Measurements from ENCODE around the gene GSPT1.

The GSPT1 gene

DNA sequence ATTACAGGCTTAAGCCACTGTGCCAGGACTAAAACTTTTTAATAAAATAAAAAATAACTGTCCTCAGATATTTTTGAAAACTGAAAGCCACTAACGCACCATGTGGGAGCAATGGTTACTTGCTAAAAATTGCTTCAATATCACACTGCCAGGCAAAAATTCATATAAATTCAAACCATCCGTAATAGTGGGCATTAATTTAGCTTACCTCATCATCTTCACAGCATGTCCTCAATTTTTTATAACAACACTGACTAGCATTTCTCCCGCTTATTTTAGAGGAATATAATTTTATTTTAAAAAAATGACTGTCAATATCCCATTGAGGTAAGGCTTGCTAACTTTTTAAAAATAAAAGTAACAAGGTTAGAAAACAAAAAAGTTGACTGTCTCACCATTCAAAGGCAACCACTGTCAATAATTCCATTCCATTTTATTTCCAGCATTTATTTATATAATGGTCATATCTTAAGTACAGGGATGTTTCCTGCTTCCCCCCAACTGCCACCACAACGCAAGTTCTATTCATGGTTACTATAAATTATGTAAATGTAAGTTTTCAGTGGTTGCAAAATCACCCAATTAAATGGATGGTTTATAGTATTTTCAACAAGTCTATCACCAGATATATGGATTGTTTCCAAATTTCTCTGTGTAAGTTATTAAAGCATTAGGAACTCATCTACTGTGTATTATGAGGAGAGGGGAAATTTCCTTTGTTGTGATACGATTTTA is 25.4 kb downstream of the GSPT1 start:
- no peak for DNase-seq (ENCODE audit: low read depth)
- H3K4me3 ChIP-seq (ENCODE audit: control insufficient read depth, low read depth, low read length), result no peak overlapping the region
- no peak for TF ChIP-seq CTCF (conservative IDR thresholded peaks at IDR 0.05; ENCODE audit: control insufficient read depth, insufficient read depth, low read depth, low read length)

- no peak for TF ChIP-seq CTCF (conservative IDR thresholded peaks at IDR 0.05; ENCODE audit: control insufficient read depth, insufficient read depth, low read depth, low read length)
- H3K4me3 ChIP-seq (ENCODE audit: control insufficient read depth, low read depth, low read length), result no peak overlapping the region
- DNase-seq (ENCODE audit: low read depth), result no peak
These were observed 28.9 kb downstream of the GSPT1 start for GRCh38 chr16:11886881-11887280.

GRCh38 chr16:11884035-11884434 is 31.7 kb downstream of the GSPT1 start:
- H3K4me3 ChIP-seq (ENCODE audit: control insufficient read depth, low read depth, low read length), result no peak overlapping the region
- no peak for DNase-seq (ENCODE audit: low read depth)
- TF ChIP-seq CTCF (conservative IDR thresholded peaks at IDR 0.05; ENCODE audit: control insufficient read depth, insufficient read depth, low read depth, low read length), result no peak

DNA sequence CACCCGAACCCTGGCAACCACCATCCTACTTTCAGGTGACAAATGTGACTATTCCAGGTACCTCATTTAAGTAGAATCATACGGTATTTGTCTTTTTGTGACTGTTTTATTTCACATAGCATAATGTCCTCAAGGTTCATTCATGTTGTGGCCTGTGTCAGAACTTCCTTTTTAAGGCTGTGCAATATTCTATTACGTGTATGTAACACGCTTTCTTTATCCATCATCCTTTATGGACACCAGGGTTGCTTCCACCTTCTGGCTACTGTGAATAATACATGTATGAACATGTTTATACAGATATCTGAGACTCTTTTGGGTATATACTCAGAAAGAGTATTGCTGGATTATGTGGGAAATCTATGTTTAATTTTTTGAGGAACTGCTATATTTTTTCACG is 35.7 kb downstream of the GSPT1 start:
- DNase-seq (ENCODE audit: low read depth), result no peak
- TF ChIP-seq CTCF (conservative IDR thresholded peaks at IDR 0.05; ENCODE audit: control insufficient read depth, insufficient read depth, low read depth, low read length), result no peak
- H3K4me3 ChIP-seq (ENCODE audit: control insufficient read depth, low read depth, low read length), result no peak overlapping the region

GRCh38 chr16:11877374-11877773 is 38.4 kb downstream of the GSPT1 start:
- DNase-seq (ENCODE audit: low read depth), result peak; percentile 41
- H3K4me3 ChIP-seq (ENCODE audit: control insufficient read depth, low read depth, low read length), result no peak overlapping the region

DNA sequence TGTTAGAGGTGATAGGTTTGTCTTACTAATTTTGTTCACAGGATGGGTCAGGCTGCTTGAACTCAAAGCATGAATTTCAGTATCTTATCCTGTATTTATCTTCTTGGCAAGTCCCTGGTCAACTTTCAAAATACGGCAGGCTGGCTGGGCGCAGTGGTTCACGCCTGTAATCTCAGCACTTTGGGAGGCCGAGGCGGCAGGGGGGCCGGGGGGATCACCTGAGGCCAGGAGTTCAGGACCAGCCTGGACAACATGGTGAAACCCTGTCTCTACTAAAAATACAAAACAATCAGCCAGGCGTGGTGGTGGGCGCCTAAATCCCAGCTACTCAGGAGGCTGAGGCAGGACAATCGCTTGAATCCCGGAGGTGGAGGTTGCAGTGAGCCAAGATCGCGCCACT is 39.5 kb downstream of the GSPT1 start:
- DNase-seq (ENCODE audit: low read depth), result no peak
- H3K4me3 ChIP-seq (ENCODE audit: control insufficient read depth, low read depth, low read length), result no peak overlapping the region
- no peak for TF ChIP-seq CTCF (conservative IDR thresholded peaks at IDR 0.05; ENCODE audit: control insufficient read depth, insufficient read depth, low read depth, low read length)

More at GRCh38 chr16:11877374-11877773, 38.4 kb downstream of the GSPT1 start:
- TF ChIP-seq CTCF (conservative IDR thresholded peaks at IDR 0.05; ENCODE audit: control insufficient read depth, insufficient read depth, low read depth, low read length), result no peak

Measured in fibroblast of mammary gland (primary cell).